ENCODE results near the gene CPXM1. TPM values are rescaled to one million over a fixed set of nuclear protein-coding genes. Genes with fewer than 3 reads are reported as not detected.

CPXM1 gene
- total RNA-seq, 1 experiment from 2014 or later: not detected

DNA sequence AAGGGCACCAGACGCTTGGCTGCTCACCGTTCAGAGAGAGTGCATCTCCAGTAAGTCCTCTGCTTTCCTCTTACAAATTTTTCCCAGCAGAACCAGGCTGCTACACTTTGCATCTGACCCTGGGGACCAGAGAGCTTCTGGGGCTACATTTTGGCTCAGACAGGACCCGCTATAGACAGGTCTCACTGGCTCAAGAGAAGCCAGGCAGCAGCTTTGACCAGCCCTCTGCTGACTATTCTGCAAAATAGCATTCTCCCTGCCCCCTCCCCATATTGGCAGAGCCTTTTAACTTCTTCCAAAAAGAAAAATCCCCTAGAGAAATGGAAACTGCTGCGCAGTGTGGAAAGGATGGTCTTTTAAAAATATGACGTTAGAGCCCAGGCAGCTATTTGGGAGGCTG lies 37.2 kb downstream of the CPXM1 start:
- no peak for DNase-seq (ENCODE audit: low read depth)

DNA sequence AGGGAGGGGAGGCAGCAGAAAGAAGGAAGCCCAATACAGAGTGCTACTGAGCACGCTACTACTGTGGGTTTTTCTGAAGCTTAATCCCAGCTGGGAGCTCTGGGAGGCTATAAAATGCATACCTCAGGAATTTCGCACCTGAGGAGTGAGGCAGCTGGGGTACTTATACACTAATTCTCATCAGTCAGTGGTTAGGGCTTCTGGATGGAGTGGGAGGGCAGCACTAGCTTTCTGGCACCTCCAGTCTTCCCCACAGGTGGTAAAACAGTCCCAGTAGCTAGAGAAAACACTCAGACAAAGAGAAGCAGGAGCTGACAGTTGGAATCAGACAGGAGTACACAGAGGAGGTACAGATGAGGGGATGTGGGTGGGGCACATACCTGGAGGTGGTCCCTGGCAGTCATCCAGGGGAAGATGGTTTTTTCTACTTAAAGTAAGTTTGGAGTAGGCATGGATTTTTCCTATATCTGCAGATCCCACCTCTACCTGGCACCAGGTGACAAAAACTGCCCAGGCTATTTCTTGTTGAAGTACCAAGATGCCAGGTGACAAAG lies 37.8 kb downstream of the CPXM1 start:
- no peak for DNase-seq (ENCODE audit: low read depth)

DNA sequence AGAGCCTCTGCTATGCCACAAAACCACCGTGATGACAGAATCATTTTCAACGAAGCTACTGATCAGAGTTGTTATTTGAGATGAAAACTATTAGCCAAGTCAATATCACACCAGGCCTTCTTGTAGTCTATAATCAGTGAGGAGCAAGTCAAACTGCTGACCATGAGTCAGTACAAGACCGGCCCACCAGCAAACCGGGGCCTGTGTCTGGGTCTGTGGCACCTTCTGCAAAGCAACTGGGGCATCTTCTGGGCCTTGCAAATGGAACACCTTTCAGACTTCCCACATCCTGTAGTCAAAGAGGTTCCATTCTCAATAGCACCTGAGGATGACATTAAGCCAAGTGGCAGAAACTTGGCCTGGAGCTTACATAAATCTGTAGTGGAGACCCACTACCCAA lies 38.5 kb downstream of the CPXM1 start:
- DNase-seq (ENCODE audit: low read depth): no peak

DNA sequence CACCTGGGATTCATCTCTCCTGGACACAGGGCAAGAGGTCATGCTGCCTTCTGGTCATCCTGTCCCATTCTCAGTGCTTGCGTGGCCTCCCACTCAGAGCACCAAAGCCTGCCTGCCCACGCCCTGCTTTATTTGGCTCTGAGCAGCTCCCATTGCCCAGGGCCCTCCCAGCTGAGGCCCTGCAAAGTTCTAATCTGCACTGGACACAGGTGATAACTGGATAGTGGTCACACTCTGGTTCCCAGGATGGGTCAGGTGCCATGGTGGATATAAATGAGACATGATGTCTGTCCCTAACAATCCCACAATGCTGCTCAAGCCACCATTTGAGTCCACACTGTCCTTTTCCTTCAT lies 39.5 kb downstream of the CPXM1 start:
- no peak for DNase-seq (ENCODE audit: low read depth)

DNA sequence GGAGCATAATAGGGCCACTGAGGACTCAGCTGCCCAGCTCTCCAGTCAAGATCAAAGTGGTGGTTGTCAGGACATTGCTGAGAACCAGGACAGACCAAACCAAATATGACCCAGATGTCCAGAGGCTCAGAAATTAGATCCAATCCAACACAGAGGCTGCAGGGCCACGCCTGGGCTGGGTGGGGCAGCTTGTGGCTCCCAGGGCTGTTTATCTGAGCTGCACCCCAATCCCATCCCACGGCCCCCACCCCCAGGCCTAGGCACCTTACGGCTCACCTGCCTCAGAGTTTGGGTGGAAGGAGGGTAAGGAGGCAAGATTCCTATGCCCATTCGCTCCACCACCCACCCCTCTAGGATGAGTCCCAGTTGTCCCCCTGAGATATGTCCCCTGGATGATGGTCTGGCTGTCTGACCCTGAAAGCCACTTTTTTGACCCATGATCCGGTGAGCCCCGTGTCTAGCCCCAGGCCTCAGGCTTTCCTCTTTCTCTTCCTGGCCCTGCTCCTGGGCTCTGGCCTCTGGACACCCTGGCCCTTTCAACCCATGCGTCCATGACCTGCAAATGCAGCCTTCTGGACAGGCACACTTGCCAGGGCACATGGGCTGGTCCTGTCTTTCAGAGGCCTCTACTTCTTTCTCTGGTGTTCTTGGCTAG lies 40.0 kb downstream of the CPXM1 start:
- peak; percentile 26 for DNase-seq (ENCODE audit: low read depth)

DNA sequence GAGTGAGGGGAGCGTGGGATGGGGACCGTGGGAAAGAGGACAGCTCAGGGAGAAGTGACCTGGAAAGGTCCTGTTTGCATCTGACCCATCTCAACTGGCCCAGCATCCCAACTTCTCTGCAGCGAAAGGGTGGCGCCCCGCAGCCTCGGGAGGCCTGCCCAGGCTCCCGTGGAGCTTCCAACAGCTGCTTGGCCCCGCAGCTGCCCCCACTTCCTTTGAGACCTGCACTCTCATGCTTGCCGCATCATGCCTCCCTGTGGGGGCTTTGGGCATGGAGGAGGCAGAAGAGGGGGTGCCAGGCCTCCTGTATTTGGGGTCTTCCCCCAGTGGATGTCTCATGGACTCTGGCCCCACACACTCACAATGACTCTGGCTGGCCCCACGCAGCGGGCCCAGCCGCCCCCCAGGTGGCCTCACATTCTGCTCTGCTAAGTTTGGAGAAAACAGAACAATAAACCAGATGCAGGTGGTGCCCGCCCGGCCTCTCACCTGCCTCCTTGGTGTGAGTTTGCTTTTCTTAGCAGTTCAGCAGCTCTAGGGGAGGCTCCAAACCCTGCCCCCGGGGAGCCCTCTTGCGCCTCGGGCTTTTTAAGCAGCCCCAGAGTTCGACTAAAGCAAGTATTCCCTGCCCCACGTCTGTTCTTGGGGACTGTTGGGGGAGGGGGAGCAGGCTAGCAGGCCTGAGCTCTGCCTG lies 40.7 kb downstream of the CPXM1 start:
- DNase-seq (ENCODE audit: low read depth): no peak

DNA sequence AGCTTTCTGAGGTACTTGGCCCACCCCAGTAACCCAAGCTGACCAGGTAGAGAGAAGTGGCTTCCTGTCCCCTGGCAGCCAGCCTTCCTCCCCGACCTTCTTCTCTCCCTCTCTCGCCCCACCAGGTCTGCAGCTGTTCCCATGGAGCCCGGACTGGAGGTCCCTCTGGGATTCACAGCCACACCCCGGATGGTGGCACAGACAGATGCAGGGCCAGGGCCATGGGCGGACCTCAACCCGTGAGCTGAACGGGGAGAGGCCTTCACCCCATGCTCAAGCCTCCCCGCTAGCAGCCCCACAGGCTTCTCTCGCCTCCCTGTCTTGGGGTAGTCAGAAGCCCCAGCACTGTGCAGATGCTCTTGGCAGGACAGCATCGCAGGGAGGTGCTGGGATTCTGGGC lies 41.3 kb downstream of the CPXM1 start:
- DNase-seq (ENCODE audit: low read depth): no peak

DNA sequence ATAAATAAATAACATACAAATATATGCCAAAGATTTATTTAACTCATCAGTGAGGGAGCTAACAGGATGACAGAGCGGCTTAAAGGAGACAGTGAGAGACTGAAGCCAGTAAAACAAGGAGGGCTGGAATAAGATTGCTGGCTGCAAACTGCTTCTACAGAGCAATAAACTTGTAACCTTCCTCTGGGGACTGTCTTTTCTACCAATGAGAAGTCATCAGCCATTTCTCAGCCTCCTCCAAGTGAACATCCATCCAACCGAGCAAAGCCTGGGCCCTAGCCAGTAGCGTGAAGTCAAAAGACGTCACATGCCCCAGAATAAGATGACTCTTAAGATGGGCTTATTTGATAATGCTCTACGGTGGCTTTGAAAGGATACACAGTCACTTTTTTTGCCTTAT lies 42.5 kb downstream of the CPXM1 start:
- no peak for DNase-seq (ENCODE audit: low read depth)

DNA sequence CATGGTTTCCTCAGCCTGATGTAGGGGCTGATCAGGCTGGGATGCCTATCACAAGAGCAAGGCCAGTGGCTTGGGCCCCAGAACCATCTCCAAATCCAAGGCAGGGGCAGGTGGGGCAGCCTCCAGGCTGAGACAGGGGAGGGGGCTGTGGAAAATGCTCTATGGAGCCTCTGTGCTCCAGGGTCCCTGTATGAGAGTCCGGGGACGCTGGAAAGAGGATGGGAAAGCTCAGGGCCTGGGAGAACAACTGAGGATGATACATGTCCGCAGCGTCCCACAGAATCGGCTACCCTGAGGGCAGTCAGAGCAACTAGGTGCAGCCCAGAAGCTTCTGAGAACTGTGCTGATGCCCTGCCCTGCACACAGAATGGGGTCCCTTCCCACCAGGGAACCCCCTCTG lies 43.4 kb downstream of the CPXM1 start:
- DNase-seq (ENCODE audit: low read depth): no peak

DNA sequence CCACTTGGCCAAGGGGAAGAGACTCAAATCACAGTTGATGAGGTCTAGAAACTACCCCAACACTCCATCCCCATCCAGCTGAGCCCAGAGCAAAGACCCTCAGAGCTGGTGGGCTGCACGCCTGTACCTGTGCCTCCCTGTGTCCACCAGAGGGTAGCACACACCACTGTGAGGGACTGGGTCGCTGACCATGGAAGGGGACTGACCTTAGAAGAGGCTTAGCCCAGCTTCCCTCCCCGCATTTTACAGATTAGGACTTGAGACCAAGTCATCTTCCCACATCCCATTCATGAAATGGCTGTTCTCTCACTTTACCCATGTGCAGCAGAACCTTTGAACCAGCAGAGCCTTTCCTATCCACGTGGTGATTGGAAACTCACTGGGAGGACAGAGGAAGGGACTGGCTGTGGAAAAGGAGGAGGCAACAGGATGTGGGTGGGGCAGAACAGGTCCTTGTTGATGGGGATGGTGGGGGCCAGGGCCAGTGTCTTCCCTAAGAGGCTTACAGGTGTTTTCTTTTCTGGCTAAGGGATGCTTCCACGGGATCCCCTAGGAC lies 44.3 kb downstream of the CPXM1 start:
- DNase-seq (ENCODE audit: low read depth): peak; percentile 54

DNA sequence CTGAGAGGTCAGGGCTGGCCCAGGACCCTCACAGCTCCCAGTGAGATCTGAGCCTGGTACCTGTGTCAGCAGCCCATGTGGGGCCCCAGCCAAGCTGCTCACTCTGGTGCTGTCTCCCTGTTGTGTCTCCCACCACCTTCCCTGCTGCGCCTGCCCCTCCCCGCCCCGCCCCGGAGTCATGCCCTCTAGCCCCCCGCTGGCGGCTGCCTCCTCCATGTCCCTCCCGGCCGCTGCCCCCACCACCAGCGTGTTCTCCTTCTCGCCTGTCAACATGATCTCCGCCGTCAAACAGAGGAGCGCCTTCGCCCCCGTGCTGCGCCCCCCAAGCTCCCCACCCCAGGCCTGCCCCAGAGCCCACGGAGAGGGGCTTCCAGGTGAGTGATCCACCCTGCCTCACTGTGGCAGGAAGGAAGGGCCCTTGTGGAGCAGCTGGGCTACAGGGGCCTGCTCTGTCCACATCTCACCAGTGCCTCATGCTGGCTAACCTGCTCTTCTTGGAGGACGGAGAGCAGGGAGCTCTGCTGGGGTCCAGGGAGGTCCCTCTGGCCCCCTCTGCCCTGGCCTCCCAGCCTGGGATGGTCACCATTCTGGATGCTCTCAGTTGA lies 44.9 kb downstream of the CPXM1 start:
- no peak for DNase-seq (ENCODE audit: low read depth)

DNA sequence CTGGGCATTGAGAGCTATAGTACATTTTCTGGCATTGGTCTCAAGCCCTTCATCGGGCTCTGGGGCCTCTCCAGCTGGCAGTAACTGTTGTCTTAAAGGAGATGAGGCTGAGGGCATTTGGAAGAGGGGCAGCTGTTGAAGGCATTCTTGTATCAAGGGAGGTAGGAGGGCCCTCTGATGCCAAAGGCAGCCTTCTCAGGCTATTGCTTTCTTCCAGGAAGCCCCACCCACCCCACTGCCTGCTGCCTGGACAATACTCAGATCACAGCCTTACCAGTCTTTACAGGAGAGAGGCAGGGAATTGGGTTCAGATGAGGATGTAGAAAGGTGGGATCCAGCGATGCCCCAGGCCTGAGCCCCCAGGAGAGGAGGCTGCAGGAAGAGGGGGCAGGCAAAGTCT lies 46.0 kb downstream of the CPXM1 start:
- DNase-seq (ENCODE audit: low read depth): no peak

DNA sequence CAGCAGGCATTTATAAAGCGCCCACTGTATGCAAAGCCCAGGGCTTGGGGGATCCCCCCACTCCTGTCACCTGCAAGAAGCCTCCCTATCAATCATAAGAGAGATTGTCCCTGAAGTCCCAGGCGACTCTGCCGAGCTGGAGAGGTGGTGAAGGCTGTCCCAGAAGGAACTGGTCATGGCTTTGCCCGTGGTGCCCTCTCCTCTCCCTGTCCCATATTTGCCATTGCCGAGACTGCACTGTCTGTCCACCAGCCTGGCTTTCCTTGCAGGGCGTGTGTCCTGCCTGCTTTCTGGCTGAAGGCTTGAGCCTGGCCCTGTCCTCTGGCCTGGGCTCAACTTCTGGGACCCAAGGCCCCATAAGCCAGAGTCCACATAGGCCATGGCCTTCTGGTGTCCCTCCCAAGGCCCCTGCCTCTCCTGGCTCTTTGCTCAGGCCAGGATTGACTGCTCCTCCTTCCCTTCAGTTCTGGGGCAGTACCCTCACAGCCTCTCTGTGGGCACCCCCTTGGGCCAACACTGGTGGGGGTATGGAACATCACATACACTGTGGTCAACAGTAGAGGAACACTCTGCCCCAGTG lies 46.9 kb downstream of the CPXM1 start:
- no peak for DNase-seq (ENCODE audit: low read depth)

DNA sequence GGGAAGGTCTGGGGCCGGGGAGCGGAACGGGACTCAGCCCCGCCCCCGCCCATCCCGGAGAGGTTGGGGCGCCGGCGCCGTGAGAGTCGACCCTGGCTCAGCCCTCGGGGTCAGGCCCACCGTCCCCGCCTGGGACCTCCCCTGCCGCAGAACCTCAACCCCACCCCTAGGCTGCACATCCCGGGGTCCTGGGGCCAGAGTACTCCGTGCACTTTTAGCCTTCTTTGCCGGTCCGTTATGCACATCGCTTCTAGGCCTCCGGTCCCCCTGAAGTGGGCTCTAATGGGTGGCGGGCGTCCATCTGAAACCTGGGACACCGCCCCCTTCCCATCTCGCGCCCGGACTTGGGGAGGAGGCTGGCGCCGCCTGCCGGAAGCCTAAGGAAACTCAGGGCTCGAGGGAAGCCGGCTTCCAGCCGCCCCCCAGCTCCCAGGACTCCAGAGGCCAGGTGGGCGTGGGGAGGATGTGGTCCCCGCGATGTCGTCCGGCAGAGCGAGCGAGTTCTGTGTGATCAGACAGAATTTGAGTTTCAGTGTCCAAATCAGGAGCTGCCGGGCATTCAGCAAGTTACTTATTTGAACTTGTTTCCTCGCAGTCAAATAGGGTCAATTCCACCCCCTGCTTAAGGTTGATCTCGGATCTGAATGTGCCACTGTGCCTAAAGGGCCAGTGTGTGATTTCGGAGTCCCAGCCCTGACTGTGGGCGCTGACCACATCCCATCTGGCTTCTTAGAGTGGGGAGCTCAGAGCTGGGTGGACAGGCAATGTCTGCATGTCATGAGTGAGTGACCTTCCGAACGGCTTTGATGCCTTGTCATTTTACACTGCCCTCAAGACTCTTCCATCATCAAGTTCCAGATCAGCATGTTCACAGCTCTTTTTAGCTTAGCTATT lies 47.6 kb downstream of the CPXM1 start:
- DNase-seq (ENCODE audit: low read depth): peak; percentile 20

DNA sequence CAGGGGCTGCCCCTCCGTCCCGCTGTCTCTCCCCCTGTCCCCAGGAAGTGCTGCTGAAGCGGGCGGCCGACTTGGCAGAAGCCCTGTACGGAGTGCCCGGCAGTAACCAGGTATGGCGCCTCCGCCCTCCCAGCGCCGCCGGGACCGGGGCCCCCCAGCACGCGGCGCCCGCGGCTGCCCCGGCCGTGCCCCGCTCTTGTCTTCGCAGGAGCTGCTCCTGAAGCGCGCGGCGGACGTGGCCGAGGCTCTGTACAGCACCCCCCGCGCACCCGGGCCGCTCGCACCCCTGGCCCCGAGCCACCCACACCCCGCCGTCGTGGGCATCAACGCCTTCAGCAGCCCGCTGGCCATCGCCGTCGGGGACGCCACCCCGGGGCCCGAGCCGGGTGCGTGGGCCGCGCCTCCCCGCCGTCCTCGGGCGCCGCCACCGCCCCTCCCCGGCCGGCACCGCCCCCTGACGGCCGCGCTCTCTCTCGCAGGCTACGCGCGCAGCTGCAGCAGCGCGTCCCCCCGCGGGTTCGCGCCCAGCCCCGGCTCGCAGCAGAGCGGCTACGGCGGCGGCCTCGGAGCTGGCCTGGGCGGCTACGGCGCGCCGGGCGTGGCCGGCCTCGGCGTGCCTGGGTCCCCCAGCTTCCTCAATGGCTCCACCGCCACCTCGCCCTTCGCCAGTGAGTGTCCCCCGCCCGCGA lies 48.4 kb downstream of the CPXM1 start:
- DNase-seq (ENCODE audit: low read depth): peak; percentile 19

DNA sequence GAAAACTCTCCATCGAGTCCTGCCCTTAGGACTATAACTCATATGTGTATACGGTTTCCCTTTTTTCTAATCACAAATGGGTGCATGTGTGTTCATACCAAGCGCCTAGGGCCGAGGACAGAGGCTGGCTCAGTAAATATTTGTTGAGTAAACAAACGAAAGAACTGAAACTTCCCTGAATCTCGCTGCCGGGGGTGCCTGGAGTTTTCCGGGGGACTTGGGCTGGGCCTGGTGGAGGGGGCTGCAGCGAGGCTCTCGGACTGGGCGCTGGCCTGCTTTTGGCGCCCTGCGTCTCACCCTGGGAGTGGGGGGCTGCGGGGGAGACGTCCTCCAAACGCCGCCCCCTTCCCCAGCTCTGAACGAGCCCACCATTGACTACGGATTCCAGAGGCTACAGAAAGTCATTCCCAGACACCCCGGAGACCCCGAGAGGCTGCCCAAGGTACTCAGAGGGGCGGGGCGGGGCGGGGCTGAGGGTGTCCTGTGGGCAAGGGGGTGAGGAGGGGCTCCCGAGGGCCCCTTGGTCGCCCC lies 49.0 kb downstream of the CPXM1 start:
- DNase-seq (ENCODE audit: low read depth): no peak

DNA sequence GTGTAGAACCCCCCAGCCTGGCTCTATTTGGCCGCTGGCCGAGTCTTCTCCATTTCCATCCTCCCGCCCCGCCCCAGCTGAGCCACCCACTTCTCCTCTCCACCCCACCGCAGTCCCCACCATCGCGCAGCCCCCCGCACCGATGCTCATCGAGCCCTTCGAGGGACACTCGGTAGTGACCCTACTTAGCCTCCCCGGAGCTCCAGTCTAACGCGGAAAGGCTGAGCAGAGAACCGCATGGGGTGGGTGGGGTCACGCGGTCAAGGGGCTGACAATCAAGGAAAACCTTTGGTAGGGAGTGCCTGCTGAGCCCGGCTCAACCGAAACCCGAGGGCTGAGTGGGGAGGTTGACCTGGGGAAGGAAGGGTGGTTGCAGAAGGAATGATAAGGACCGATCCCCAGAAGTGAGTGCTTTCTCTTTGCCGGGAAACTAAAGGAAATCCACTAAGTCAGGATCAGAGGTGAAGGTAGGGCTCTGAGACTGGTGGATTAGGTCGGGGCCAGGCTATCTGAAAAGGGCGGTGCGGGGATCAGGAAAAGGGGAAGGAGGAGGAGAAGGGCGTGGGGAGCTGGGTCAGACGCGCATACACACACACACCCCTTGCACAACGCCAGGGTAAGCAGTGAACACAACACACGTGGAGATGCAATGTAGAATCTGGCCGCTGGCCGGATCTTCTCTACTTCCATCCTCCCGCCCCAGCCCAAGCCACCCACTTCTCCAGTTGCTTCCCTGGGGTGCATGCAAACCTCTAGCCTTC lies 49.8 kb downstream of the CPXM1 start:
- DNase-seq (ENCODE audit: low read depth): peak; percentile 39

DNA sequence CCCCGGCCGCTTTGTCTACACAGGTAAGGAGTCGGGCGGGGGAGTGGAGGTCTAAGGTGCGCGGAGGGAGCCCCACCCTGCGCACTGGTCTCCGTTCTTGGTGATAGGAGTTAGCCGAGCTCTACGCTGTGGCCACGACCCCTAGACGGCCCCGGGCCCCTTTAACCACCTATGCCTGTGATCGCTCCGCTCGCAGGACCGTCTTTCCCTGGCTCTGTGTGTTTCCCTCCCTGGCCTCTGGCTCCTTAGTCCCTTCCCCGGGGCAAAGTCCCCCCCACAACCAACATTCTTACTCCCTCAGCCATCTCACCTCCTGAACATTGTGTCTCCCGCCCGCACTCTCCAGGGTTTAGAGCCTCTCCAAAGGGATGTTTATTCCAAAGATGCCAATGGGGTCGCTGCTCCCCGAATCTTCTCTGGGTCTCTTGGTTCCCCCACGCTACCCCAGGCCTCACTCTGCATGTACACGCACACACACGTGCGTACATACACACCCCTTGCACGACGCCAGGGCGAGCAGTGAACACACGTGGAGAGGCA lies 50.4 kb downstream of the CPXM1 start:
- no peak for DNase-seq (ENCODE audit: low read depth)

DNA sequence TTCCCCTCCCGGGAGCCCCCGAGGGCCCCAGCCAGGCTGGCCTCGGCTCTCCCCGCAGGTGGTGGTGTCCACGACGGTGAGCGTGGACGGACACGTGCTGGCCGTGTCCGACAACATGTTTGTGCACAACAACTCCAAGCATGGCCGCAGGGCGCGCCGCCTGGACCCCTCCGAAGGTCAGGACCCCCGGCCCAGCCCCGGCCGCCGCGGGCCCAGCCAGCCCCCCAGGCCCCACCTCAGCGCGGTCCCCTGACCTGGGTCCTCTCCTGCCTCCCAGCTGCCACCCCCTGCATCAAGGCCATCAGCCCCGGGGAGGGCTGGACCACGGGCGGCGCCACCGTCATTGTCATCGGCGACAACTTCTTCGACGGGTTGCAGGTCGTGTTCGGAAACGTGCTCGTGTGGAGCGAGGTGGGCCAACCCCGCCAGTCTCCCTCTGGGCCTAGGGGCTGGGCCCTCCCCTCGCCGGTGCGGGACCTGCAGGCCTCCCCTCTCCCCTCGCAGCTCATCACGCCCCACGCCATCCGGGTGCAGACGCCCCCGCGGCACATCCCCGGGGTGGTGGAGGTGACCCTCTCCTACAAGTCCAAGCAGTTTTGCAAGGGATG lies 51.0 kb downstream of the CPXM1 start:
- no peak for DNase-seq (ENCODE audit: low read depth)
